ENCODE results near the gene MTERF1. TPM values are rescaled to one million over a fixed set of nuclear protein-coding genes. Genes with fewer than 3 reads are reported as not detected.

MTERF1 gene
- total RNA-seq, 1 experiment from 2014 or later, result 10.0 TPM

GRCh38 chr7:91883676-91884362, 3.3 kb upstream of the MTERF1 start:
- ATAC-seq, result no peak
- Histone ChIP-seq H2AFZ (ENCODE audit: low read length) (no peak overlapping the region), H3K4me3 (ENCODE audit: low read length) (no peak overlapping the region), H3K27me3 (ENCODE audit: low read length) (no peaks in the 10 kb centered on the region), H3K9me2 (replicated peaks; ENCODE audit: low read length) (no peaks in the 10 kb centered on the region), H3K27ac (ENCODE audit: low read length) (no peak overlapping the region), H3K9me3 (ENCODE audit: low read length) (no peaks in the 10 kb centered on the region), H3K79me2 (ENCODE audit: low read length) (peaks cover 17% of the 10 kb centered on the region), H3F3A (ENCODE audit: low read length, unreplicated experiment) (no peaks in the 10 kb centered on the region), H3K9ac (ENCODE audit: low read length) (no peak overlapping the region), H4K20me1 (ENCODE audit: low read length) (no peaks in the 10 kb centered on the region), H3K36me3 (ENCODE audit: low read depth, low read length) (no peaks in the 10 kb centered on the region), H3K4me2 (ENCODE audit: low read length) (no peak overlapping the region), H3K4me1 (ENCODE audit: insufficient read depth, low read length) (peaks cover 7% of the 10 kb centered on the region; the same call in 1 of the 2 replicates)
- ChIA-PET POLR2A (ENCODE audit: unreplicated experiment) (no interaction called here), CTCF (no interaction called here)
- TF ChIP-seq EZH2phosphoT487 (IDR thresholded peaks at IDR 0.05; ENCODE audit: borderline replicate concordance, low read length), result no peak
- no peak for TF ChIP-seq EZH2 (IDR thresholded peaks at IDR 0.05; ENCODE audit: low read length, unreplicated experiment)
- TF ChIP-seq CTCF (conservative IDR thresholded peaks at IDR 0.05; ENCODE audit: low read depth, low read length), result no peak
- intact Hi-C loops (cut with micrococcal nuclease), result loop anchor here (5.0 kb wide), 1 partner anchor 563 kb away; the partner anchor contains the start of gene GATAD1
- BruUV-seq (replicated peaks), result no TSS peak
- DNase-seq, result no peak

GRCh38 chr7:91880016-91880412, 488 bp downstream of the MTERF1 start:
- Histone ChIP-seq H3K4me2 (ENCODE audit: low read length) (peak overlapping the region; percentile 90), H3K27me3 (ENCODE audit: low read length) (no peaks in the 10 kb centered on the region), H3K9me3 (ENCODE audit: low read length) (no peaks in the 10 kb centered on the region), H3K9ac (ENCODE audit: low read length) (peak overlapping the region; percentile 91), H4K20me1 (ENCODE audit: low read length) (no peaks in the 10 kb centered on the region), H2AFZ (ENCODE audit: low read length) (peak overlapping the region; percentile 93), H3K4me1 (ENCODE audit: insufficient read depth, low read length) (peaks cover 7% of the 10 kb centered on the region; the same call in 1 of the 2 replicates), H3K36me3 (ENCODE audit: low read depth, low read length) (no peaks in the 10 kb centered on the region), H3K27ac (ENCODE audit: low read length) (no peak overlapping the region), H3F3A (ENCODE audit: low read length, unreplicated experiment) (no peaks in the 10 kb centered on the region), H3K4me3 (ENCODE audit: low read length) (peak overlapping the region; percentile 91), H3K9me2 (replicated peaks; ENCODE audit: low read length) (no peaks in the 10 kb centered on the region), H3K79me2 (ENCODE audit: low read length) (peaks cover 42% of the 10 kb centered on the region)
- intact Hi-C loops (cut with micrococcal nuclease), result loop anchor here (1.0 to 5.0 kb wide), 5 partner anchors 50 to 567 kb away; partner anchors contain the start of genes AKAP9 and GATAD1
- DNase-seq (no peak), ATAC-seq (no peak)
- TF ChIP-seq EZH2 (IDR thresholded peaks at IDR 0.05; ENCODE audit: low read length, unreplicated experiment) (no peak), EZH2phosphoT487 (IDR thresholded peaks at IDR 0.05; ENCODE audit: borderline replicate concordance, low read length) (no peak), CTCF (conservative IDR thresholded peaks at IDR 0.05; ENCODE audit: low read depth, low read length) (no peak)
- ChIA-PET POLR2A (ENCODE audit: unreplicated experiment) (interaction anchor here (0.6 kb wide), 1 partner anchor 567 kb away, joined by 3 read pairs; the partner anchor contains the start of gene GATAD1), CTCF (interaction anchor here (1.9 to 2.0 kb wide), 2 partner anchors 50 to 61 kb away, joined by 9 to 12 read pairs; partner anchors contain the start of gene AKAP9)
- BruUV-seq (replicated peaks), result TSS peak; percentile 84

All from PC-3 (cell line).